ENCODE measurements around the gene JARID2.

DNA sequence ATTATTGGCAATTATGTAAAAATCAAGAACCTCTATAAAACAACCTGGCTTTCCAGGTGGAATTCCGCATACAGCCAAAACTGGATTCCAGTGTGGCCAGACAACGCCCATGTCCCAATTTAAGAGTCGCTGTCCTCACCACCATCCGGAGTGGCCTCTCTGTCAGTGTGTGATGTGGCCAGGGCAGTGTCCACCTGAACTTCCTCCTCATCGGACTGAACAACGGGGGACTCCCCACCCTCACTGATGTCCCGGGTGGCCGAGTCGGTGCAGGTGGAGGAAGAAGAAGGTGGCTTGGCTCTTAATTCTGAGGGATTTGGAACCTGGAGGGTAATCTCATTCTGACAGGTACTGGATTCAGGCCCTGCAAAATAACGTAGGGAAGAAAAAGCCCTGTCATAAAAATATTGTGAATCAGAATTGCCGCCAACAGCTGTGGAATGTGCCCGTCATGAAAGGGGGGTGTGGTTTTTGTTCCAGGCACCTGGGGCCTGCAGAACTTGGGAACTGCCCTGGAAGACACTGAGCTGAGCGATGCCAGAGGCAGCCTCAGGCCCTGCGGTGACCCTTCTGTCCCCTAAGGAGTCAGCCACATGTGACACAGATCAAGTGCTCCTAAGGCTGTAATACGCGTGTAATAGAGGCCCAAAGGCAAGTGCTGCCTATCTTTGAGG lies 277.1 kb downstream of the JARID2 start:
- TF ChIP-seq POLR2A (IDR thresholded peaks at IDR 0.05) (no peak), CTCF (IDR thresholded peaks at IDR 0.05) (no peak)

Data from heart left ventricle (tissue), 13 donors.